GM19193 (cell line): ENCODE measurements around the gene PRELID3B.

Experiments used
- POLR2A ChIP-seq: IDR thresholded peaks from 4 replicates; pipeline ENCODE4 v1.6.1; 2011; ENCODE audit not compliant: insufficient read depth, insufficient read length; ENCODE audit errors: extremely low read depth

The PRELID3B gene

GRCh38 chr20:58998656-58999055 lies 43.9 kb downstream of the PRELID3B start:
- TF ChIP-seq POLR2A: no peak

DNA sequence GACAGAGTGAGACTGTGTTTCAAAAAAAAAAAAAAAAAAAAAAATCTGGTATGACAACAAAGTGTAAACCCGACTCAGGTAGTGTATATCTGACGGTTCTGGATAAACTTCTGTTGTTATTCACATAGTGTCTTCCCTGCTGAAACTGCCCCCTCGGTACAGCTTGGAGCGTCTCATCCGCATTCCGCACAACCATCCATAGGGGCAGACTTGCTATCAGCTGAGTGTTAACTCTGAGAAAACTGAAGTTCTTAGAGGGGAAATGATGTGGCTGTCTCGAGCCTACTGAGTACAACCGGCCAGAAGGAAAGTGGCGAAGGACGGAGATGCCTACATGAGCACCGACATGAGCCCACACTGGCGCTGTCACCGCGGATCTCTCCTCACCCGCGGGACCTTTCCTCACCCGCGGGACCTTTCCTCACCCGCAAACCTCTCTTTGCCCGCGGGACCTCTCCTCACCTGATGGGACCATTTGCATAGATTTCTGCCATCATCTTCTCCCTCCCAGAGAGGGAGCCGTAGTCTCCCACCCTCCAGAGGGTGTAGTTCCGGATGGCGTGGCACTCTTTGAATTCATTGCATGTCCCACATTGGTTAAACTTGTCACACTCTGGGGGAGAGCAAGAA lies 45.3 kb downstream of the PRELID3B start:
- TF ChIP-seq POLR2A: peak; percentile 28

- no peak for TF ChIP-seq POLR2A
Observed at GRCh38 chr20:58996226-58996611, 46.4 kb downstream of the PRELID3B start.

DNA sequence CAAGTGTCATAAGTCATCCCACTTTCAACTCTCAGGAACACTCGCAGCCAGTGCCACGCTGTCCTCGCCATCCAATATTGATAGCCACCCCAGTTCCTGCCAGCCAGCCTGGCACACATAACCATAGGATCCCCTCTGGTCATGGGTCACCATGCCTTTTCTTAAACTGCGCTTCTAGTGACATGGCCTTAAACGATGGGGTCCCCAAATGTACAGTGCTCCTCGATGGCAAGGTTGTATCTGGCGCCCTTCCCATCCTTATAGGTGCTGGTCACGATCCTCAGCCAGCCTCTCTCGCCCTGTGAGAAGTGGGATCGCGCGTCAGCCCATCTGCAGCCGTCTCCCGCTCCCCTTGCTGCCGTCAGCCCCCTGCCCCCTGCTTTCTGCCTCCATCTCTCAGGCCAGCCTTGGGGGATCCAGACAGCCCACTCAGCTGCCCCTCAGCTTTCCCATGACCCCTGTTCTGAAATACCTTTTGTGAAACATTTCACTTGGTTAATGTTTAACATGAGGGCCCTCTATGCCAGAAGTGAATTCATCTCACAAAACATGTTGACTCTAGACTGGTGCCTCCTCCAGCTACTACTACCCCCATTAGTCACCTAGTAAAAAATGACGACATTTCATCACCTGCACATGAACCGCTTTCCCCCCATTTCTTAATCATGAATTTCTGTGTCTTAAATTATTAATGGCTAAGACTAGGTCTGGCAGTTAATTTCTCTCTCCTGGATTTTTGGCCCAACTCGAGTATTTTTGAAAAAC lies 46.9 kb downstream of the PRELID3B start:
- TF ChIP-seq POLR2A: peak; percentile 13

DNA sequence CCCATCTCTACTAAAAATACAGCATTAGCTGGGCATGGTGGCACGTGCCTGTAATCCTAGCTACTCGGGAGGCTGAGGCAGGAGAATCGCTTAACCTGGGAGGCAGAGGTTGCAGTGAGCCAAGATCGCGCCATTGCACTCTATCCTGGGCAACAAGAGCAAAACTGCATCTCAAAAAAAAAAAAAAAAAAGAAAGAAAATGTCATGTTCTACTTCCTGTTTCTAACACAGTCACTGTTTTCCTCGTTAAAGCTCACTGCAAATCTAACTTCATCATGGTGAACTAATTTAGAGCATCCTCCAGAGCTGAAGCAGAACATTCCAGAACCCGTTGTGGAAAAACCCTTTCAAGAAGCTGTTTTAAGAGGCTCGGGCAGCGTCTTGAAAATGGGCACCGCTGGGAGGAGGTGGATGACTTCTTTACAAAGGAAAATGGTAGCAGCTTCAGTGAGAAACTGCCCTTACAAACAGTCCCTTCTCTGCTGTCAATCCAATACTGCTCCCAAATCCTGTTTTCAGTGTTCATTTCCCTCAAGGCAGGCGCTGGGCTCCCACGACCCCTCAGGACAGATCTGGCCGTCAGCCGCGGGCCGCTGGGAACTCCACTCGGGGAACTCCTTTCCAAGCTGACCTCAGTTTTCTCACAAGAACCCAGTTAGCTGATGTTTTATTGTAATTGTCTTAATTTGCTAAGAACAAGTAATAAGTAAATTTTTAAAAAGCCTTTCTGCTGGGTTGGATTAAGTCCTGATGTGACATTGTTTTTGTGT lies 48.0 kb downstream of the PRELID3B start:
- no peak for TF ChIP-seq POLR2A

- no peak for TF ChIP-seq POLR2A
Observed at GRCh38 chr20:58993332-58994248, 49.0 kb downstream of the PRELID3B start.

DNA sequence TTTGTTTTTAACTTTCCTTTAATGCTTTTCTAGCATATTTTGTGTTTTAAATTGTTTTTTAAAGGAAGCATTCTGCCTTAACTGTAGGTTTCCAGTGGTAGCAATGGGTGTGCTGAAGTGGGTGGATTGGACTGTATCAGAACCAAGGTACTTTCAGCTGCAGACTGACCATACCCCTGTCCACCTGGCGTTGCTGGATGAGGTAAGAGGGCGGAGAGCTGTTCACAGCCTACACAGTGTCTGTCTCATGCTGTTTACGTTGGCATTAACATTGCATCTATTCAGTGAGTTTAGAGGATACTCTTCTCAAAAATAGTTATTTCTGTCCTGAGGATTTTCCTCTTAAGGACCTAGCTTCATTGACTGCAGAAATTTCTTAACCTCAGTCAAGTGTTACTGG lies 49.7 kb downstream of the PRELID3B start:
- peak; percentile 0 for TF ChIP-seq POLR2A

DNA sequence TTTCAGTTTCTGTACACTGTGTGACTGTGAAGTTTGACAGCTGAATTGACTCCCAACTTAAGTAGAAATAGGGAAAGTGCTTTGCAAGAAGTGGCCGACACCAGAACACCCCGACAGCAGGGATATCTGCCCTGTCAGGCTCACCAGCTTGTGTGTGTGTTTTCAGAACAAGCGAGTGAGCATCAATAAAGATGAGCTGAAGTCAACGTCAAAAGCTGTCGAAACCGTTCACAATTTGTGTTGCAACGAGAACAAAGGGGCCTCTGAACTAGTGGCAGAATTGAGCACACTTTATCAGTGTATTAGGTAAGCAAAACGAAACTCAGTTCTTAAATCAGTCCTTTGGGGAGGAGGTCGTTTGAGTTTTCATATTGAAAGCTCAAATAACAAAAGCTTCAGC lies 50.9 kb downstream of the PRELID3B start:
- TF ChIP-seq POLR2A: no peak

DNA sequence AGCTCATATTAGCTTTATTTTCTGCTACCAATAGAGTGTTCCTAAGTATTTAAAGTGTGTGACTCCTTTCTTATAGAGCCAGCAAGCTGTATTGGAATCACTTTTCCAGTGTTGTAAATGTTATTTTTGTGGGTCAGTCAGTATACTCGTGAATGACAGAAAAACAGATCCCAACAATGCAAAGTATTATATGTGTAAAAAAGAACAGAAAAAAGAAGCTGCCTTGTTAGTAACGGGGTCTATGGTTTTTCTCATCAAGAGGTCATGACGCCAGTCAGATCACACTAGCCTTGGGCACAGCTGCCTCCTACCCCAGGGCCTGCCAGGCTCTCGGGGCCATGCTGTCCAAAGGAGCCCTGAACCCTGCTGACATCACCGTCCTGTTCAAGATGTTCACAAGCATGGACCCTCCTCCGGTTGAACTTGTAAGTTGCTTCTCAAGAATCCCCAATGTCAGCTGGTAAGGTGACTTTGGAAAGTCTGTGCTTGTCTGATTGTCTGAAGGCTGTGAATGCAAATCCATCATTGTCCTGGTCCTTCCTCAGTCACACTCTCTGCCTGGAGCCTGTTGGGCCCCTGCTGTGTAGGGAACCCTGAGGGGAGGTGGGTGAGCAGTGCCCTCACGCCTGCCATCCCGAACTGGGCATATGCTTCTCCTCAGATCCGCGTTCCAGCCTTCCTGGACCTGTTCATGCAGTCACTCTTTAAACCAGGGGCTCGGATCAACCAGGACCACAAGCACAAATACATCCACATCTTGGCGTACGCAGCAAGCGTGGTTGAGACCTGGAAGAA lies 51.7 kb downstream of the PRELID3B start:
- peak; percentile 23 for TF ChIP-seq POLR2A

GRCh38 chr20:58989196-58989595 lies 53.4 kb downstream of the PRELID3B start:
- no peak for TF ChIP-seq POLR2A

GRCh38 chr20:58988565-58988882 lies 54.1 kb downstream of the PRELID3B start:
- TF ChIP-seq POLR2A: no peak

DNA sequence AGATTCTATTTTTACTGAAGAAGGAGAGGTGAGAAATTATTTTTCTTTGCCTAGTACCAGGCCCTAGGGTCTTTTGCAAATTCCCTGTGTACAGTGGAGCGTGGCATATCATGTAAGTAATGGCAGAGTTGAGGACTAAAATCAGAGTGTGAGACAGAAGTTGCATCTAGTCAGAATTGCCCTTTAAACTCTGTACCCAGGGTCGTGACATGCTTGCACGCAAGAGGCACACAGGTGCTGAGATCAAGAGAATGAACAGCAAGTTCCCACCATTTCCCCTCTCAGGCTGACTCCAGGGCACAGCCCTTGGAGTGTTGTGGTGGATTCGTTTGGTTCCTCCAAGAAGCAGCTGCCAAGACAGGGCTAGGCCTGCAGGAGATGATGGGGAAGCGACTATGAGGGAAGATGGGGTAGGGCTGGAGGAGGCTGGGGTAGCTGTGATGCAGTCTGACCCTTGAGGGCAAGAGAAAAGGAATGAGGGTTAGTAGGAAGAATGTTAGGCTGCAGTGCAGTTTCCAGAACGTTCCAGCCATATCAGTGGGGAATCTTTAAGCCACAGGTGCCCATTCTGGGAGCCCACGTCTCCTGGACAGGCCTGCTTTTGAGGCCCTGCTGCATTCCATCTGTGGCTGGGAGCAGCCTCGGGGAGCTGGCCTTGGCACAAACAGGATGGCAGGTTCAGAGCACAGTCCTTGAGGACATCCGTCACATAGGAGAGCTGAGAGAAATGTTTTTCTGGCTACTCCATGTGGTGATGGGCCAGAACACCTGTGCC lies 54.6 kb downstream of the PRELID3B start:
- no peak for TF ChIP-seq POLR2A

GRCh38 chr20:58986968-58987517 lies 55.5 kb downstream of the PRELID3B start:
- no peak for TF ChIP-seq POLR2A
